ENCODE results near the gene NSMF.
"Not testable (repeated sequence)": the region's sequence is repeated elsewhere in the genome, so short reads cannot be mapped to it uniquely, and the experiment has no call there.

Gene NSMF

GRCh38 chr9:137457406-137458193 is 1.5 kb downstream of the NSMF start:
- no peak for DNase-seq (ENCODE audit: low read depth in 2 of 2)

- DNase-seq (ENCODE audit: low read depth in 2 of 2), result no peak
These were observed 2.2 kb downstream of the NSMF start for GRCh38 chr9:137456864-137457405.

GRCh38 chr9:137456061-137456863 is 2.9 kb downstream of the NSMF start:
- DNase-seq (ENCODE audit: low read depth in 2 of 2), result no peak

- no peak for DNase-seq (ENCODE audit: low read depth in 2 of 2)
These were observed 3.7 kb downstream of the NSMF start for GRCh38 chr9:137455359-137455991.

GRCh38 chr9:137454597-137455358 is 4.4 kb downstream of the NSMF start:
- no peak for DNase-seq (ENCODE audit: low read depth in 2 of 2)

- no peak for DNase-seq (ENCODE audit: low read depth in 2 of 2)
These were observed 5.0 kb downstream of the NSMF start for GRCh38 chr9:137454145-137454596.

GRCh38 chr9:137453643-137454081 is 5.5 kb downstream of the NSMF start:
- peak; percentile 41 for DNase-seq (ENCODE audit: low read depth in 2 of 2)

- DNase-seq (ENCODE audit: low read depth in 2 of 2), result no peak
These were observed 6.1 kb downstream of the NSMF start for GRCh38 chr9:137452761-137453642.

GRCh38 chr9:137452006-137452760 is 7.0 kb downstream of the NSMF start:
- DNase-seq (ENCODE audit: low read depth in 2 of 2), result no peak

- not testable (repeated sequence) for DNase-seq (ENCODE audit: low read depth in 2 of 2)
These were observed 7.7 kb downstream of the NSMF start for GRCh38 chr9:137451264-137452005.

- DNase-seq (ENCODE audit: low read depth in 2 of 2), result not testable (repeated sequence)
These were observed 8.5 kb downstream of the NSMF start for GRCh38 chr9:137450539-137451222.

- no peak for DNase-seq (ENCODE audit: low read depth in 2 of 2)
These were observed 9.1 kb downstream of the NSMF start for GRCh38 chr9:137449931-137450538.

- no peak for DNase-seq (ENCODE audit: low read depth in 2 of 2)
These were observed 9.9 kb downstream of the NSMF start for GRCh38 chr9:137449081-137449844.

GRCh38 chr9:137448602-137448962 is 10.6 kb downstream of the NSMF start:
- DNase-seq (ENCODE audit: low read depth in 2 of 2), result no peak

GRCh38 chr9:137447722-137448601 is 11.2 kb downstream of the NSMF start:
- no peak for DNase-seq (ENCODE audit: low read depth in 2 of 2)

GRCh38 chr9:137446851-137447471 is 12.2 kb downstream of the NSMF start:
- DNase-seq (ENCODE audit: low read depth in 2 of 2), result no peak
